Central memory CD4-positive, alpha-beta T cell (primary cell): ENCODE data around the gene NHEJ1.
A peak's percentile ranks its signal among the peaks of the same experiment; 100 is the strongest.
"Not testable (repeated sequence)": the region's sequence is repeated elsewhere in the genome, so short reads cannot be mapped to it uniquely, and the experiment has no call there.

Experiments used
- DNase-seq: peaks from one replicate; pipeline ENCODE4 v3.0.0; 2022
- total RNA-seq, 3 experiments: gene quantifications; one replicate each; lab custom pipeline; 2026; lab: John Stamatoyannopoulos, UW

Gene NHEJ1
- 9.1 to 13.0 (median 12.7) reads per million in 3 experiments for total RNA-seq

GRCh38 chr2:219160186-219161017, at the start of gene NHEJ1:
Gene NHEJ1, minus strand, starts transcription at chr2:219160815. Its CDS starts 2,453 bp downstream, at chr2:219158362.
- peak; percentile 91 for DNase-seq

- no peak for DNase-seq
Observed at GRCh38 chr2:219209236-219210195, 48.9 kb upstream of the NHEJ1 start.

GRCh38 chr2:219207884-219208740, 47.5 kb upstream of the NHEJ1 start:
- DNase-seq: no peak

- DNase-seq: no peak
Observed at GRCh38 chr2:219207134-219207883, 46.7 kb upstream of the NHEJ1 start.

GRCh38 chr2:219206328-219207133, 45.9 kb upstream of the NHEJ1 start, which contains the start of gene ZFAND2B:
Gene ZFAND2B, plus strand, starts transcription at chr2:219206782. Its CDS starts 206 bp downstream, at chr2:219206988.
- peak; percentile 95 for DNase-seq

GRCh38 chr2:219205981-219206327, 45.3 kb upstream of the NHEJ1 start:
- no peak for DNase-seq

GRCh38 chr2:219205165-219205538, 44.5 kb upstream of the NHEJ1 start:
- DNase-seq: no peak

- DNase-seq: no peak
Observed at GRCh38 chr2:219204425-219205164, 44.0 kb upstream of the NHEJ1 start.

- DNase-seq: not testable (repeated sequence)
Observed at GRCh38 chr2:219201331-219201730, 40.7 kb upstream of the NHEJ1 start.

GRCh38 chr2:219200502-219201326, 40.1 kb upstream of the NHEJ1 start:
- DNase-seq: not testable (repeated sequence)

GRCh38 chr2:219199470-219200211, 39.0 kb upstream of the NHEJ1 start:
- no peak for DNase-seq

- no peak for DNase-seq
Observed at GRCh38 chr2:219198974-219199373, 38.4 kb upstream of the NHEJ1 start.

- no peak for DNase-seq
Observed at GRCh38 chr2:219197388-219197787, 36.8 kb upstream of the NHEJ1 start.

GRCh38 chr2:219186754-219187456, 26.3 kb upstream of the NHEJ1 start:
- no peak for DNase-seq

- DNase-seq: no peak
Observed at GRCh38 chr2:219184121-219184520, 23.5 kb upstream of the NHEJ1 start.

- DNase-seq: no peak
Observed at GRCh38 chr2:219183151-219183772, 22.6 kb upstream of the NHEJ1 start.
